PC-3 (cell line): ENCODE results near the gene HDGFL2. TPM values are rescaled to one million over a fixed set of nuclear protein-coding genes. Genes with fewer than 3 reads are reported as not detected.

ENCODE experiments used
- microRNA-seq: library from miRNA; unstranded; fragments of <30 nt; microRNA quantifications from one replicate; pipeline ENCODE4 v1.1.0, GENCODE V29; 2020; ENCODE audit not compliant: unreplicated experiment
- total RNA-seq: library from RNA; depleted of rRNA; stranded (reverse); fragments of >200 nt; gene quantifications from 2 replicates; pipeline ENCODE4 v1.2.3, GENCODE V29; 2014; rRNA removed

Gene HDGFL2
- total RNA-seq, 1 experiment from 2014 or later, result 111 TPM

Small RNAs within 50 kb of the gene (microRNA-seq; reads per million reads assigned to microRNA genes)
- gene MIR4746, result 3.8 reads per million, percentile 15 among the genes with 10 or more reads in this experiment

Other genes with a start within 250 kb of the HDGFL2 start
- gene EBI3, start 242.8 kb upstream of the HDGFL2 start, total RNA-seq, result not detected in 2 replicates
- 33.1 and 45.6 TPM in 2 replicates for gene YJU2, start 225.2 kb upstream of the HDGFL2 start, total RNA-seq
- gene SHD, start 193.0 kb upstream of the HDGFL2 start, total RNA-seq, result 0.11 TPM in 1 of 2 replicates, not detected in the other
- not detected in 2 replicates for gene TMIGD2, start 169.9 kb upstream of the HDGFL2 start, total RNA-seq
- 8.7 and 11.3 TPM in 2 replicates for gene FSD1, start 167.7 kb upstream of the HDGFL2 start, total RNA-seq
- 71.1 and 72.6 TPM in 2 replicates for gene STAP2, start 133.5 kb upstream of the HDGFL2 start, total RNA-seq
- 5.6 and 10.9 TPM in 2 replicates for gene MPND, start 128.7 kb upstream of the HDGFL2 start, total RNA-seq
- gene SH3GL1, start 71.8 kb upstream of the HDGFL2 start, total RNA-seq, result 59.8 and 71.1 TPM in 2 replicates
- 48.9 and 59.8 TPM in 2 replicates for gene CHAF1A, start 69.7 kb upstream of the HDGFL2 start, total RNA-seq
- 64.0 and 86.1 TPM in 2 replicates for gene UBXN6, start 14.5 kb upstream of the HDGFL2 start, total RNA-seq
- gene PLIN4, start 46.2 kb downstream of the HDGFL2 start, total RNA-seq, result 9.1 and 9.8 TPM in 2 replicates
- gene PLIN5, start 62.9 kb downstream of the HDGFL2 start, total RNA-seq, result 1.2 and 3.3 TPM in 2 replicates
- gene LRG1, start 67.7 kb downstream of the HDGFL2 start, total RNA-seq, result 0.23 and 0.51 TPM in 2 replicates
- 7.3 and 9.0 TPM in 2 replicates for gene SEMA6B, start 87.4 kb downstream of the HDGFL2 start, total RNA-seq
- 8.3 and 12.0 TPM in 2 replicates for gene TNFAIP8L1, start 167.2 kb downstream of the HDGFL2 start, total RNA-seq
- gene MYDGF, start 198.0 kb downstream of the HDGFL2 start, total RNA-seq, result 426 and 474 TPM in 2 replicates